HG03175 (cell line): Measurements from ENCODE around the gene LRRC74A.

Experiments used
- ATAC-seq: cut with Tn5 transposase; IDR thresholded peaks from one replicate; pipeline ENCODE4 v1.9.1; 2021; ENCODE audit warnings: mild to moderate bottlenecking, moderate library complexity; ENCODE audit not compliant: unreplicated experiment

Gene LRRC74A

GRCh38 chr14:76826122-76826521 lies at the start of gene LRRC74A:
Gene LRRC74A (plus strand): TSS chr14:76826408. CDS start chr14:76826698, 290 bp downstream.
- no peak for ATAC-seq

GRCh38 chr14:76776428-76777251 lies 49.6 kb upstream of the LRRC74A start:
- ATAC-seq = no peak

GRCh38 chr14:76777721-76778120 lies 48.5 kb upstream of the LRRC74A start:
- no peak for ATAC-seq

- ATAC-seq = no peak
Observed at GRCh38 chr14:76778546-76779215, 47.5 kb upstream of the LRRC74A start.

- no peak for ATAC-seq
Observed at GRCh38 chr14:76779221-76780057, 46.8 kb upstream of the LRRC74A start.

GRCh38 chr14:76780058-76780345 lies 46.2 kb upstream of the LRRC74A start:
- ATAC-seq = no peak

- no peak for ATAC-seq
Observed at GRCh38 chr14:76780360-76780759, 45.8 kb upstream of the LRRC74A start.

- no peak for ATAC-seq
Observed at GRCh38 chr14:76780875-76781647, 45.1 kb upstream of the LRRC74A start.

- ATAC-seq = no peak
Observed at GRCh38 chr14:76781648-76782051, 44.6 kb upstream of the LRRC74A start.

- no peak for ATAC-seq
Observed at GRCh38 chr14:76782115-76782884, 43.9 kb upstream of the LRRC74A start.

GRCh38 chr14:76782885-76783566 lies 43.2 kb upstream of the LRRC74A start:
- ATAC-seq = no peak

- ATAC-seq = no peak
Observed at GRCh38 chr14:76784266-76784874, 41.8 kb upstream of the LRRC74A start.

- no peak for ATAC-seq
Observed at GRCh38 chr14:76784881-76785280, 41.3 kb upstream of the LRRC74A start.

GRCh38 chr14:76786601-76787000 lies 39.6 kb upstream of the LRRC74A start:
- ATAC-seq = no peak

GRCh38 chr14:76792422-76792821 lies 33.8 kb upstream of the LRRC74A start:
- no peak for ATAC-seq

GRCh38 chr14:76793324-76793723 lies 32.9 kb upstream of the LRRC74A start:
- ATAC-seq = no peak

- ATAC-seq = no peak
Observed at GRCh38 chr14:76793956-76794355, 32.3 kb upstream of the LRRC74A start.

GRCh38 chr14:76806446-76806845 lies 19.8 kb upstream of the LRRC74A start:
- no peak for ATAC-seq

- ATAC-seq = no peak
Observed at GRCh38 chr14:76808011-76808410, 18.2 kb upstream of the LRRC74A start.
